ENCODE data around the gene LYZL4.

The LYZL4 gene

GRCh38 chr3:42371776-42372175 is 38.6 kb downstream of the LYZL4 start:
- no peak for DNase-seq (ENCODE audit: low read depth)

GRCh38 chr3:42369832-42370231 is 40.6 kb downstream of the LYZL4 start:
- DNase-seq (ENCODE audit: low read depth) = no peak

- DNase-seq (ENCODE audit: low read depth) = no peak
These were observed 41.1 kb downstream of the LYZL4 start for GRCh38 chr3:42369304-42369703.

- DNase-seq (ENCODE audit: low read depth) = no peak
These were observed 41.5 kb downstream of the LYZL4 start for GRCh38 chr3:42368861-42369260.

- DNase-seq (ENCODE audit: low read depth) = no peak
These were observed 42.5 kb downstream of the LYZL4 start for GRCh38 chr3:42367903-42368302.

GRCh38 chr3:42366550-42366949 is 43.9 kb downstream of the LYZL4 start:
- no peak for DNase-seq (ENCODE audit: low read depth)

- no peak for DNase-seq (ENCODE audit: low read depth)
These were observed 53.1 kb downstream of the LYZL4 start for GRCh38 chr3:42357335-42357734.

GRCh38 chr3:42355612-42356011 is 54.8 kb downstream of the LYZL4 start:
- no peak for DNase-seq (ENCODE audit: low read depth)

GRCh38 chr3:42353631-42354030 is 56.8 kb downstream of the LYZL4 start:
- no peak for DNase-seq (ENCODE audit: low read depth)

GRCh38 chr3:42351207-42351606 is 59.2 kb downstream of the LYZL4 start:
- DNase-seq (ENCODE audit: low read depth) = no peak

GRCh38 chr3:42349765-42350594 is 60.4 kb downstream of the LYZL4 start:
- no peak for DNase-seq (ENCODE audit: low read depth)

GRCh38 chr3:42347928-42348327 is 62.5 kb downstream of the LYZL4 start:
- DNase-seq (ENCODE audit: low read depth) = no peak

All from activated T-helper 1 cell treated with Interleukin-2 at 50 U/mL for 16 hours (primary cell).